HG03442 (cell line): Measurements from ENCODE around the gene NCAM2.

ENCODE experiments used
- ATAC-seq: cut with Tn5 transposase; IDR thresholded peaks from one replicate; pipeline ENCODE4 v1.9.1; 2021; ENCODE audit warnings: mild to moderate bottlenecking, moderate library complexity; ENCODE audit not compliant: unreplicated experiment

The NCAM2 gene

DNA sequence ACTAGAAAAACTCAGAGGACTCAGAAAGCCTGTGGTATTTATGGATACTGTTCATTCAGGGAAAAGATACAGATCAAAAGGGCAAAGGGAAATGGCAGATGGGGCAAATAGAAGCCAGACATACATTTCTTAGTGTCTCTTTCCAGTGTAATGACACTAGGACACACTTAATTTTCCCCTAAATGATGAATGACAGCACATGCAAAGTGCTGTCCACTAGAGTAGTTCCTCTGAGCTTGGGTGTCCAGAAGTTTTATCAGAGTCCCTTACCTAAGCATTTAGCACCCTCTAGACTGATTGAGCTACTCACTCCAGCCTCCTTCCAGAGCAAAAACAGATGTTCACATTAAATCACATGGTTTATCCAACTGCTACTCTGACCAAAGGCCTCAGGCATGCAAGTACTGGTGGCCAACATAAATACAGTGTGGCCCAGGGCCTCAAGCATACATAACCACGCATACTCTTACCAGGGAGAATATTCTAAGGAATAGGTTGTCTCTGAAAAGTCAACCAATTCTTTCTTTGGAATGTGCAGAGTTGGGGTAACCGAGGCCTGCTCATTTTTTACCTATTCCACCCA is 166.9 kb downstream of the NCAM2 start:
- no peak for ATAC-seq

DNA sequence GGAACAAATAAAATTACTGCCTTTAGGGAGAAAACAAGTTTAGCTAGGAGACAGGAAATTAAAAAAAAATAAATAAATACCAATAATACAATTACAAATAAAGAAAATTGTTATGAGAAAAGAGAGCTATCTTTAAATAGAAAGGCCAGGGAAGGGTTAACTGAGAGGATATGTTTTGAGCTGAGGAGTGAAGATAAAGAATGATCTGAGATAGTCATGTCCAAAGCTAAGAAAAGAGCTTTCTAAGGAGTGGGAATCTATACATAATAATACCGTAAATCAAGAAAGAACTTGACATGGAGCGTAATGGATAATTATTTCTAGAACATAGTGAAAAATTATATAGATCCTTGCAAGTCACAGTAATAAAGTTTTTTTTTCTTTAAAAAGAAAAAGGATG is 176.5 kb downstream of the NCAM2 start:
- ATAC-seq: no peak

DNA sequence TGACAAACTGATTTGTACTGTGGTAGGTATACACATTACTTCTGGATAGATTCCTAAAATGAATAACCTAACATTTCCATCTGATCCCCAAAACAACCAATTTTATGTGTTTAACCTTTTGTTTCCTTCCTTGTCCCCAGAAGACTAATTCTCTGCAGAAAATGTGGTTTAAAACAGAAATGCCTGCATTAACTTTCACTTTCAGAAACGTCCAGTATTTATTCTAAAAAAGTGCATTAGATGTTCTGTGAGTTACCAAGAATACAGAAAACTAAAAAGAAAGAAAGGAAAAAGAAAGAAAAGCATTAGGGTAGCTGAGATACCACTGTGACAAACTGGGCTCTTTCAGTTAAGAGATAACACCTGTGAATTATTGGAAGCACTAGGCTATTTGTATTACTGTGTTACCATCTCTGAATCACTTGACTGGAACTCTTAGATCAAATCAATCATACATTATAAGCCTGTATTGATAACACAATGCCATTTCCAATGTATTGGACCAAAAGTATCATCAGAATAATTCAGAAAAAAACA is 177.7 kb downstream of the NCAM2 start:
- ATAC-seq: no peak

DNA sequence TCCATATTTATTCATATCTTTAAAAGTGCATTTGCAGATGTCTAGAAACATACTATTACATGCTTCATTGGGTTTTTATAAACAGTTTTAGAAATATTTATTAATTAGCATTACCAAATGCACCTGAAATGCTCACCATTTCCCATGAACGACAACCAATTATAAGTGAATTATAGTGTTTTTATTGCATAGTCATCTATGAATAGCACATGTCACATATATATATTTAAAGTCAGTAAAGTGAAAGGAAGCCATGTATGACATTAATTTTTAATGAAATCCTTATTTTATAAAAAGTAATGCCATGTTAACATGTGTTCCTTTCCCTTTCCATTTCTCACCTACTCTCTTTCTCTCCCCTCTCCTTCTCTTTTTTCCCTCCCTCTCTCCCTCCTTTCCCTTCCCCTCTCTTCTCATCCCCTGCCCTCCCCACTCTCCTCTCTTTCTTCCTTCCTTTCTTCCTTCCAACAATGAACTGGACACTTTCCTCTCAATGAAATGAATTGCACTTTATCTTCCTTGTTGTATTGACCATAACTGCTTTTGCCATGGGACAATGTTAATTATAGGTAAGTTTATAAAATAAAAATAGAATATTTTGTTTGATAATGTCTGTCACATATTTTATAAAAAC is 179.3 kb downstream of the NCAM2 start:
- no peak for ATAC-seq

DNA sequence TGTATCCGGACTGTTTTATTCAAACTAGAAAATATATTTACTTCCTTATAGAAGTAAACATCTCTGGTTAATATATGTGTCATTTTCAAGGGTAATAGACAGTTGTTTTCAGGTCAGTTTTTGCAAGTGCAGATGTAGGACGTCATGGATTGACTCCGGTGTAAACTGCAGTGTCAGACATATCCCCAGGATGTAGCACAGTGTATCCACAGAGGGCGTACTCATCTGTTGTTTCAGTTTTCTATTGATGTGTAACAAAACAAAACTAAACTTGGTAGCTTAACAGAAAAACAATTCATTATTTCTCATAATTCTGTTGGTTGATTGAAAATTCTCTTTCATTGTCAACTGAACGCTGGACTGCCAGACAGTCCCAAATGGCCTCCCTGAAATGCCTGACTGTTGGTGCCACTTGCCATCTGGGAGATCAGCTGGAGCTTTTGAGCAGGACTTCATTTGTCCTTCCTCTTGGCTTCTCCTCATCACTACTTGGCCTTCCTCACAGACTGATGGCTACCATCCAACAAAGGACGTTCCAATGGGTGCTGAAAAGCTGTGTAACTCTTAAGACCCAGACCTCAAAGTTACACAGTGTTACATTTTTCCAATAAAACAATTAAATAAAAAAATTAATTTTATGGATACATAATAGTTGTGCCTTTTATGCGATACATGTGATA is 181.6 kb downstream of the NCAM2 start:
- ATAC-seq: no peak

DNA sequence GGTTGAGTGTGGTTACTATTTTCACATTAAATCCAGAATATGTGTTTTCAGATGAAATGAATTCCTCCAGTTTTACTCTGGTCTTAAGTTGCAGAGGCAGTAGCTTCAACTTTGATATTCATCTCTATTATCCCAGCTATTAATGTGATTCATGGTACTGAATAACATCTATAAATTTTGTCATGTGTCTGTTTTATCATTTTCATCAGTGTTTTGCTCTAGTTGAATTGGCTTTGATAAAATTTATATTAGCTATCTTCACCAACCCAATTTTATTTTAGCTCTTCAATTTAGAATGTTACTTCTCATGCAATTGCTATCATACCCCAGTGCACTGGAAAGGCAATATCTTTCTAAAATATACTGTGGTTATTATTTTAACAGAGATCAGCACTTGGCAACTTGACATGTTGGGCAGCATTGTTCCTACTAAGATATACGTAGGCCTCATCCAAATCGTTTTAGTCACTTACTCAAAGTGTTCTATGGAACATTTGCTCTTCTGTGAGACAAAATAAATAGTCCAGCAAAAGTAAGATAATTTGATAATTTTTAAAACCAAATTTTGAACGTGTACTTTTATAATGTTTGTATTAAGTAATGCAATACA is 184.3 kb downstream of the NCAM2 start:
- ATAC-seq: no peak

DNA sequence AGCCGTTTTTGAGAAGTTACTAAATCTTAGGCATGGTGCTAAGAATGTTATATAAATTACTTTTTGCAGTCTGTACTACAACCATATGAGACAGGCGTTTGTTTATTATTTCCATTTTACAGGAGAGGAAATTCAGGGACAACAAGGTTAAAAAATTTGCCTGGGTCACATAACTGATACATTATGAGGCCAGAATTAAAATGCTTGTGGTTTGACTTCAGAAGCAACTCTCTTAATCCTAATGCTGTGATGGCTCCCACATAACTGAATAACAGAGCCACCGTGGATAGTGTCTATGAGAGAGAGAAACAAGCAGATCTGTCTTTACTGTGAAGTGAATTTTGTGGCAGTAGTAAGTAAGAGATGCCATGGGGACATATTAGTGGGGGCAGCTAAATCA is 184.9 kb downstream of the NCAM2 start:
- no peak for ATAC-seq

DNA sequence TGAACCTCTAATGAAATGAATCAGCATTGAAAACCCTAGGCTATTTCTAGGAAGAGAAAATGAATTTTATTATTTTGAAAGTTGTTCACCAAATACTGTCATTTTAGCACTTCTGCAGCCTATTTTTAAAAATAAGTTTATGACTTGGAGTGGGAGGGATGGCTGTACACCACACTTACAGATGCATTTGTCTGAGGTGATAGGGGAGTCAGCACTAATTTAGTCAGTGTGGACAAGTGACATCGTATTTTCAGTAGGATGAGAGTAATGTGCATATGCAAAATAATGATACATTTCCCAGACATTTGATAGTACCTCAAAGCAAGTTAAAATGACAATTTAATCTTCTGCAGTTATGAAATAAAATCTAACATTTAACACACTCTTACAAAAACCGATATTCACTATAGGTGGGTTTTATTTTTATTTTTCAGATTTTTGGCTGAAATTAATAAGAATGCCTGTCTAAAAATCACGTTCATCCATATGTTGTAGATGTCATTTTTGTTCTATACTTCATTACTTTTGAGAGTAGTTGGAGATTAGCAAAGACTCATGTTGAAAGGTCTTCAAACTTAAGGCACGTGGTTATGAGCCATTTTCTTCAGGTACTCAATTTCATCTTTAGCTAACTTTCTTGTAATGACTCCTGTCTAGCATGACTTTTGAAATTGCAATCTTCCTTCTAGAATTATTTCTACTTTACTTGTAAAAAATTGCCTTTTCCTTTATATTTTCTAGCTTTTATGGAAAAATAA is 186.7 kb downstream of the NCAM2 start:
- ATAC-seq: no peak

DNA sequence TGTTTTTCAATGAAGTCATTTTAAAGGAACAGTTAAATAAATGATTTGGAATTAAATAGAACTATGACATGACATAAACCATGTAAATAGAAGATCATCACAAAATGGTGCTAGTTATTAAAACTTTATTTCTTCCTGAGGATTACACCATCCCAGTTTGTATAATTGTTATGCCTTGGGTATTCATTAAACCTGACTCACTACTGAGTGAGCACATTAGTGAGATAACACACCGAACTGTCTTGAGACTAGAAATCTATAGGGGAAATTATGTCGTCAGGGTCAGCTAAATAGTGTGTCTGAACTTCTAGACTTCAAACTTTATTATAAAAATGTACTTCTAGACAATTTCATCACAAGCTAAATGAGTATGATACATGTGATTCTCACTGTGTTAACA is 189.4 kb downstream of the NCAM2 start:
- ATAC-seq: no peak

DNA sequence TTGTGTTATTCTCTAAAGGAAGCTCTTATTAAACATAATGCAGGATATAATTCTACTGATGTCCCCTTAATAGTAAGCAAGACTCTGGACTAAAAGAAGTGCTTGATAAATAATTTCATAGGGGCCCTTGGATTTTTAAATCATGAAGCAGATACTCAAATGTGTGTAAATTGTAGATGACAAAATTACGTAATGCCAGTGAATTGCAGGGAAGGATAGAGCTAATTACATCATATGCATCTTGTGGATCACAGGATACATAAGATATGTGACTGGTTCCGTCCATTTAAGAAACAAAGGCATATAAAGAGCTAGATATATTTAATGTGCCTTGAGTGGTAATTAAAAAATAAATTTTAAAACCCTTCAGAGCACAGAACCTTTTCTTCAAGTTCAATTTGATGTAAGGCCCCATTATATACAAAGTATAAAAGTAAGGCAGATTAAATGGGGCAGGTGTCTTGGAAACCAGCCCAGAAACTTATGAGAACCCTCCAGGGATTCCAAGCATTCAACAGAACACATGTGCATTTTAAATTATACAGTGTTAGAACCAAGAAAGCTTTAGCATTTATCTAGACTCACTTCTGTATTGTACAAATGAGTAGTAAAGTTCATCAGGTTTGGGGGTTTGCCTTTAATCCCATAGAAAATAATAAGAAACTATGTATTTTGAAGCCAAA is 190.4 kb downstream of the NCAM2 start:
- ATAC-seq: no peak

DNA sequence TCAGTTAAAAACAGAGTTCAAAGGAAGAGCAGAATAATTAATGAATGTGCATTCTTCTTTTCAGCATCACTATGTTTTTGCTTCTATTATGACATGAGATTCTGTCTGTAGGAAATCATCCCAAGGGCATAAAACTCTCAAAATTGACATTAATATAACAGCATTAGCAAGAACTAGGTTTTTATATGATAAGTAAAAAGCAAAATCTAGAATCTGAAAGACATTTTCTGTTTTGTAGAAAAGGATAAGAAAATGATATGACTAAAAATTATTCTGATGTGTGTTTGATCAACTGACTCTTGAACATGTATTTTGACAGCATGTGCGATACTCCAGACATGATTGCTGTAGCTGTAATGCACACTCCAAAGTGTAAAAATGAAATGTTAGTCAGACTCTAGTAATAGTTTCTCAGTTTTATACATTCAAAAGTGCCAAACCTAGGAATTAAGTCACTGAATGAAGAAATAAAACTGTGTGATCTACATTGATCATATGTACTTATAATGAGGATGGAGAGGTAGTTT is 197.3 kb downstream of the NCAM2 start:
- no peak for ATAC-seq

DNA sequence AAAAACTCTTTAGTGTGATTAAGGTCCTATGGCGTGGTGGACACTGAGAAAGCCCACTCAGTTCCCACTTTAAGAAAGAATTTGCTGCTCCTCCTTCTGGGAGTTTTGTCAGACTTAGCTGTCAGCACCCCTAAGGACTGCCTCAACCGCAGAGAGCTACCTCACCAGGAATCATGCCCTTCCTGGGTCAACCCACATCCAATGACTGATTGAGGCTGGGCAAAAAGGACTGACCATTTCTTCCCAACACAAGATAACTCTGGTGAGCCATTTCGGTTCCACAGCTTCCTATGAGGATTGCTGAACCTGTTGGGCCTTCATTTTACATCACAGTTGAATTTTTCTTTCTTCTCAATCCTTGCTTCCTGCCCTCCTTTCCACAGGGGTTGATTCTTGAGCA is 197.9 kb downstream of the NCAM2 start:
- no peak for ATAC-seq

DNA sequence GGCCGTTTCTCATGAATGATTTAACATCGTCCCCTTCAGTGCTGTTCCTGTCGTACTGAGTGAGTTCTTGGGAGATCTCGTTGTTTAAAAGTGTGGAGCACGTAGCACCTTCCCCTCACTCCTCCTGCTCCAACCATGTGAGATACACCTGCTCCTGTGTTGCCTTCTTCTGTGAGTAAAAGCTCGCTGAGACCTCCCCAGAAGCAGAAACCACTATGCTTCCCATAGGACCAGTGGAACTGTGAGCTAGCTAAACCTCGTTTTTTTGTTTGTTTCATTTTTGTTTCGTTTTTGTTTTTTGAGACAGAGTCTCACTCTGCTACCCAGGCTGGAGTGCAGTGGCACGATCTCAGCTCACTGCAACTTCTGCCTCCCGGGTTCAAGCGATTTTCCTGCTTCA is 198.6 kb downstream of the NCAM2 start:
- ATAC-seq: no peak

DNA sequence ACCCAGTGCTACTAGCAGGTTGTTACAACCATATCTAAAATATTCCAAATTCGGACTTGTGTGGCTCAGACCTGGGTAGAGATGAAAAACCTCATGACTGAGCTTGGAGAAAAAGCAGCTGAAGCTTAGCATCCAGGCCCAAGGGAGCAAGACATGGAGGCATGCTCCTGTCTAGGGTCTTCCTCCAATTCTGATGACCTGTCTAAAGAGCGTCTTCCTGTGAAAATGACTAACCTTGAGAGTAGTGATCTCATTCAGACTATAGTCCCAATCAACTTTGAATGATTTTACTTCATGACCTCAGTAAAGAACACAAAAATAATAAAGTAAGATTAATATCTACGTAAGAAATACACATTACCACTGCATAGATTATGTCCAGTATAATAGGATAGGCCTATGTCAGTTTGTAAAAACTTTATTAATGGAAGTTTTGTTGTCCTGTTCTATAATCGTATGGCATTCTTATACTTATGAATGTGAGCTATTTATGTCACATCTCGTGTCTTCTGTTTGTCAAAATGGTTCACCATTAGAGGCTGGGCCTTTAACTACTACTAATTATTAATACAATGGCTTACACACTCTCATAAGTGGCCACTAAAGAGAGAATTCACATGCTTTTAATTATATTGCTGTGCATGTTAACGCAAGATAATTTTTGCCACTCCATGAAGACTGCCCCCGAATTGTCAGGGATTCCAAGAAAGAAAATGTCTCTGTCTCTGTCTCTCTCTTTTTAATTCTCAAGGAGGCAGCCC is 201.3 kb downstream of the NCAM2 start:
- no peak for ATAC-seq

DNA sequence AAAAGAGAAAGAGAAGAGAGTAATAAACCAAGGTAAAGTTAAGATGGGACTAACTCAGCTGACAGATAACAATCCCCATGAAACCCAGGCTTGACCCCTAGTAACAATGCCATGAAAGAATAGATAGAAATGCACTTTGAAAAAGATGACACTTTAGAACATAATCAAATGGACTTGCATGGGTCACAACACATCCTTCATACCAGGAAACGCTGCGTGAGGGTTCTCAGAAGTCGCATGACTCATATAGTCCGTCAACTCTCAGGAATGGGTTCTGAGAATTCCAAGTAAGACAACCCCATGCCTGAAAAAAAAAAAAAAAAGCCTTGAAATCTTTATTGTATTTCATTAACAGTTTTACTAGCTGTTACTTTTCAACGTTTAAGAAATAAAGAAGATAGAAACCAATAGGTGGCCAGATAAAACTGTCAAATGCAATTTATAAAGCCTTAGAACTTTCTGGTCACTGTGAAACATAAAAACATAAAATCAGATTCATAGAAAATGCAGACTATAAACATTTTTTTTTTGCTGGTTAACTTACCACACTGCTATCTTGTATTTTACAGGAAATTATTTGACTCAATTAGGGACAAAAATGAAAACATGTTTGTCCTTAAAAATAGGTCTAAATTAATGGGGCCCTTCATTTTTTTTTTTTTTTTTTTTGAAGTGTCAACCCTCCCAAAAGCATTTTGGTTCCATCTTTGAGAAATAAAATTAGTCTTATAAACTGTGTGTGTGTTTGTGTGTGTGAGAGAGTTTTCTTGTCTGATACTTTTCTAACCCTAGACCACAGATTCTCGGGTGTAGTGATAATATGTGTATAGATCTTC is 202.1 kb downstream of the NCAM2 start:
- no peak for ATAC-seq

DNA sequence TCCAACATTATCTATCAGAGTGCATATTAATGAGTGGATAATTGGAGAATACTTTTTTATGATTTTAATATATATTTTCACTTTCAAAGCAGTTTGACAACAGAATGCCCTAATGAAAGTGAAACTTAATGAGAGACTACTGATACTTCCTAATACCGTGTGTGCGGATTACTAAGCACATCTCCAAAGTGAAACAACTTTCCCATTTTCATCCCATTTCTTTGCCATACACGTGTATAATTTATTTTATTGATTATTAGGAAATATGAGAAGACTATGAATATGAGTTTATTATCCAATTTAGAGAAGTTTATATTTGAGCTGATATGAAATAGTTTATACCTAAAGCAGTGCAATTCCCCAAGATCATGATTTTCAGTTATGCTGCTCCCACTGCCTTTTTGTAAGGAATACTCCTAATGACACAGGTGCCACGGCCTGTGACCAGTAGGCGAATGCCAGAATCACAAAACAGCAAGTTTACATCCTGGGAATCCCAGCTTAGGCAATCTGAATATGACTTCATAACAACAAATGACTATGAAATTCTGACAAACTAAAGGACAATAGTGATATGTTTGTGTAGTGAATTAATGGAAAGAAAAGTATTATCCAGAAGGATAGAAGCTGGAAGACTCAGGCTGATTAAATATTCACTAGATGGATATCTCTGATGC is 202.9 kb downstream of the NCAM2 start:
- no peak for ATAC-seq

DNA sequence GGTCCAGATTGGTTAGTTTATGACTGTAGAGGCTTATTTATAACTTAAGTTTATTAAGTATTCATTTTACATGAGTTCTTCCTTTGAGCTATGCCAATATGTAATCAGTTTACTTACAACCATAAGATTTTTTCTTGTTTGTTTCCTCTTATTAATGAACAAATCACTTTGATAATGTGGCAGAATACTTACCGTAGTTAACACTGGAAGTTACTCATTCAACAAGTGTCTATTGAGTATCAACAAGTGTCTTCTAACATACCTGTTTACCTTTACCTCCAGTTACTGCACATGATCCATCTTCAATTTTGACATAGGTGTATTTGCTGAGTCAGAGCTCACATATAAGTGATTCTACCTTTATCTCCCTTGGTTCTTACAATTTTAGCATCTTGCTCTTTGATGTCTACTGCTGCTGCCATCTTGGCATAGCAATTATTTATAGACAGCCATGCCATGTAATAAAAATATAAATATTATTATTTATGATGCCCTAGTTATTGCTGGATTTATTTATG is 205.7 kb downstream of the NCAM2 start:
- ATAC-seq: no peak
